Measurements from ENCODE around the gene GNGT2.

GRCh38 chr17:49170216-49170615 is 40.2 kb downstream of the GNGT2 start:
- no peak for TF ChIP-seq YY1 (IDR thresholded peaks at IDR 0.05)
- TF ChIP-seq CTCF (IDR thresholded peaks at IDR 0.05; ENCODE audit: low read depth, low read length, missing input control) = no peak
- TF ChIP-seq HNF4A (conservative IDR thresholded peaks at IDR 0.05) = no peak
- TF ChIP-seq FOXA1 (IDR thresholded peaks at IDR 0.05) = no peak
- TF ChIP-seq JUND (IDR thresholded peaks at IDR 0.05) = no peak
- TF ChIP-seq RAD21 (IDR thresholded peaks at IDR 0.05) = no peak
- no peak for TF ChIP-seq RXRA (IDR thresholded peaks at IDR 0.05)

Measured in liver (tissue), 3 donors.